HepG2 (cell line): ENCODE results near the gene EFCAB11. TPM values are rescaled to one million over a fixed set of nuclear protein-coding genes. Genes with fewer than 3 reads are reported as not detected.

Experiments used
- ATAC-seq: fragments of 200-7000 bp; cut with Tn5 transposase; 3 replicates; pipeline ENCODE4 v1.9.1; 2020; ENCODE audit warnings: mild to moderate bottlenecking, moderate library complexity
- BruUV-seq: library from RNA; stranded (reverse); fragments of 400-500 nt; replicated peaks from 2 replicates; lab custom pipeline; 2021; lab: Mats Ljungman, UMichigan
- CTCF ChIA-PET: fragments of 300-600 bp; formaldehyde crosslinking; extraction: SDS; loops from one replicate; lab custom pipeline; 2021; ENCODE audit warnings: low total read pairs, inconsistent platforms, low intra/inter-chr PET ratio; lab: Yijun Ruan, JAX
- POLR2A ChIA-PET: fragments of 350-600 bp; sonication (Branson Sonifier 250); formaldehyde crosslinking; loops from one replicate; lab custom pipeline; 2020; ENCODE audit warnings: antibody characterized with exemption, inconsistent platforms; lab: Yijun Ruan, JAX
- DNase-seq: peaks from one replicate; pipeline ENCODE4 v3.0.0-alpha.2; 2015; ENCODE audit warnings: low spot score
- FAIRE-seq: peaks from 3 replicates; lab custom pipeline; 2011; peaks lifted over from hg19 to GRCh38; lab: Jason Lieb, UNC
- H2AFZ ChIP-seq: one replicate; pipeline ENCODE4 v1.6.1; 2011; ENCODE audit warnings: low read length, inconsistent platforms
- H3K27ac ChIP-seq: fragments of 300-600 bp; 3 replicates; pipeline ENCODE4 v1.8.0; 2011; ENCODE audit warnings: mixed run types, mild to moderate bottlenecking, mixed read lengths, low read length, inconsistent platforms; ENCODE audit not compliant: insufficient read depth; ENCODE audit errors: extremely low read length
- H3K27me3 ChIP-seq, 2 experiments: fragments of 200-600 bp in 1 of 2; 2 replicates in 1 of 2; 3 replicates in 1 of 2; pipeline versions ENCODE4 v1.6.0 to v1.8.0; 2011; ENCODE audit warnings: low read length in 2 of 2, mild to moderate bottlenecking in 2 of 2, moderate library complexity in 2 of 2, inconsistent platforms in 1 of 2; ENCODE audit not compliant: insufficient read depth in 2 of 2, control insufficient read depth in 1 of 2
- H3K36me3 ChIP-seq, 2 experiments: fragments of 200-600 bp in 1 of 2; replicated peaks in 1 of 2; 2 replicates in 1 of 2; 3 replicates in 1 of 2; pipeline versions ENCODE4 v1.5.1 to v1.8.0; 2011; ENCODE audit warnings: low read length in 2 of 2, inconsistent platforms in 1 of 2; ENCODE audit not compliant: insufficient read depth in 2 of 2, control insufficient read depth in 1 of 2
- H3K4me1 ChIP-seq: 2 replicates; pipeline ENCODE4 v1.5.1; 2012; ENCODE audit warnings: low read length, inconsistent platforms; ENCODE audit not compliant: insufficient read depth
- H3K4me2 ChIP-seq: 2 replicates; pipeline ENCODE4 v1.6.0; 2011; ENCODE audit warnings: low read depth, low read length, inconsistent platforms
- H3K4me3 ChIP-seq, 3 experiments: fragments of 200-600 bp in 1 of 3; sonication (generic), shearing (Covaris generic) in 1 of 3; replicated peaks in 1 of 3; 2 replicates each; pipeline ENCODE4 v1.5.1; 2011 to 2016; ENCODE audit warnings: low read length in 3 of 3, inconsistent platforms in 2 of 3, low read depth in 2 of 3, mild to moderate bottlenecking in 2 of 3, control low read depth in 1 of 3, mixed read lengths in 1 of 3; ENCODE audit not compliant: insufficient read depth in 1 of 3
- H3K79me2 ChIP-seq: one replicate; pipeline ENCODE4 v1.6.1; 2011; ENCODE audit warnings: low read length, inconsistent platforms; ENCODE audit not compliant: insufficient read depth
- H3K9ac ChIP-seq: 2 replicates; pipeline ENCODE4 v1.6.0; 2011; ENCODE audit warnings: mild to moderate bottlenecking, low read depth, low read length, inconsistent platforms; ENCODE audit not compliant: insufficient read depth
- H3K9me3 ChIP-seq: 2 replicates; pipeline ENCODE4 v1.5.1; 2012; ENCODE audit warnings: mild to moderate bottlenecking, low read length
- H4K20me1 ChIP-seq: 2 replicates; pipeline ENCODE4 v1.6.0; 2011; ENCODE audit warnings: inconsistent platforms, mild to moderate bottlenecking, low read length, moderate library complexity; ENCODE audit not compliant: insufficient read depth
- DNMT1 ChIP-seq: sonication (generic); formaldehyde crosslinking; IDR thresholded peaks from 2 replicates; pipeline ENCODE4 v1.5.1; 2020; ENCODE audit warnings: mild to moderate bottlenecking, missing genetic modification reagents
- HNF4G ChIP-seq, 2 experiments: sonication (generic) in 1 of 2; formaldehyde crosslinking in 1 of 2; IDR thresholded peaks; 2 replicates each; pipeline versions ENCODE4 v1.4.0 to v1.6.1; 2011 to 2020; ENCODE audit warnings: borderline replicate concordance in 2 of 2, low read depth in 2 of 2, mild to moderate bottlenecking in 2 of 2, low read length in 1 of 2, missing genetic modification reagents in 1 of 2, moderate library complexity in 1 of 2
- HNRNPK ChIP-seq: fragments of 200-400 bp; formaldehyde crosslinking; IDR thresholded peaks from 2 replicates; pipeline ENCODE4 v1.6.1; 2018; ENCODE audit warnings: low read length, low read depth, moderate library complexity, mild to moderate bottlenecking; ENCODE audit not compliant: poor library complexity, severe bottlenecking
- MIER2 ChIP-seq: IDR thresholded peaks from 2 replicates; pipeline ENCODE4 v1.6.1; 2016; ENCODE audit warnings: missing biosample characterization, missing genetic modification reagents
- MTF2 ChIP-seq: sonication (generic); formaldehyde crosslinking; IDR thresholded peaks from 2 replicates; pipeline ENCODE4 v1.5.0; 2020; ENCODE audit warnings: missing genetic modification reagents, borderline replicate concordance
- MYC ChIP-seq: sonication (generic); formaldehyde crosslinking; IDR thresholded peaks from 2 replicates; pipeline ENCODE4 v1.9.0; 2021; ENCODE audit warnings: missing genetic modification reagents, borderline replicate concordance
- STAG1 ChIP-seq: sonication (generic); formaldehyde crosslinking; IDR thresholded peaks from 2 replicates; pipeline ENCODE4 v1.4.0; 2020; ENCODE audit warnings: missing genetic modification reagents
- SUZ12 ChIP-seq: fragments of 150-350 bp; IDR thresholded peaks from 2 replicates; pipeline ENCODE4 v1.6.1; 2014; ENCODE audit warnings: low read depth, low read length
- WGBS: methylation state at CpG from one replicate; pipeline ENCODE4 v1.1.6; 2017; ENCODE audit warnings: low lambda C conversion rate; 5-methylcytosine and 5-hydroxymethylcytosine counted together
- in situ Hi-C: cut with HindIII; loops from 2 replicates; pipeline ENCODE4 v1.10.0; 2017; ENCODE audit warnings: low pct_unique_long_range_greater_than_20kb; ENCODE audit not compliant: extremely low pct_ligation_motif_present
- intact Hi-C: fragments of 100-400 bp; cut with micrococcal nuclease; formaldehyde crosslinking; loops from one replicate; pipeline ENCODE4 v1.10.0; 2022; ENCODE audit not compliant: unreplicated experiment
- polyA plus RNA-seq, 8 experiments: library from polyadenylated mRNA; depleted of rRNA in 3 of 8; stranded (reverse) in 7 of 8; unstranded in 1 of 8; fragments of >200 nt; fragmentation: Illumina TruSeq in 4 of 8; extraction: Trizol in 4 of 8; gene quantifications; 2 replicates each; pipeline versions ENCODE4 v1.2.1 to v1.2.3, GENCODE V29; 2011 to 2016; ENCODE audit warnings: low read depth in 4 of 8, missing spikeins in 1 of 8, mixed read lengths in 1 of 8; ENCODE audit not compliant: insufficient read depth in 1 of 8
- total RNA-seq, 5 experiments: library from RNA; depleted of rRNA; stranded (reverse); fragments of >200 nt; fragmentation: Illumina TruSeq; extraction: Trizol; gene quantifications; 2 replicates each; pipeline ENCODE4 v1.2.3, GENCODE V29; 2016; ENCODE audit warnings: low read depth in 1 of 5
- TF ChIP-seq, protein P1 (sequence below): sonication (generic); formaldehyde crosslinking; IDR thresholded peaks from 2 replicates; pipeline ENCODE4 v1.8.1; 2023; ENCODE audit warnings: mild to moderate bottlenecking, missing genetic modification reagents, borderline replicate concordance
- TF ChIP-seq, protein P2 (sequence below): sonication (generic); formaldehyde crosslinking; IDR thresholded peaks from 2 replicates; pipeline ENCODE4 v1.5.0; 2020; ENCODE audit warnings: mild to moderate bottlenecking, missing genetic modification reagents, moderate library complexity
- TF ChIP-seq, protein P3 (sequence below): sonication (generic); formaldehyde crosslinking; IDR thresholded peaks from 2 replicates; pipeline ENCODE4 v1.4.0; 2020; ENCODE audit warnings: missing genetic modification reagents

EFCAB11 gene
- total and polyA plus RNA-seq, 2 of the 13 experiments (the other 11 are each of a cell fraction or from before 2014, with no cell fraction given) = 8.2 to 31.5 TPM

DNA sequence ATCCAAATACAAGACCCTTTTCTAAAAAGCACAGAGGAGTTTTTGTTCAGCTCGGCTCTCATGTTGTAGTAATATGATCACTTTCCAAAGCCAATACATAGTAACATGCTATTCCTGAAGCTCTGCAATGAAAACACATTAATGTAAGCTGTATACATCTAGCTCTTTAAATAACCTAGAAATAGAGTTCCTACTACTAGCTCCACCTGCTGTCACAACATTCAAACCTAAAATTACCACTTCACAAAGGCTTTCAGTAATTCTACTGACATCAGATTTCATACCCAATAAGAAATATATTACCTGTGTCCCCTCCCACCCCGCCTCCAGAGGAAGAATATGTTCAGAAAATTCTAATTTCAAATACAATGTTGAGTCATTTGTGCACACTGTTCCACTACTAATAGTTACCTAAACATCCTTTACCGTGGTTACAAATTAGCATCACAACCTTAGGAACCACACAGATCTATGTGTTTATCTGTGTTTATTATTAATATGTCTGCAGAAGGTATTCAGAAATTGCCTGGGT, 17.8 kb downstream of the EFCAB11 start:
- Histone ChIP-seq H3K27ac (no peak overlapping the region), H3K36me3 (peaks cover 2 to 4% of the 10 kb centered on the region in 2 experiments; a peak in 3 of 5 replicates), H2AFZ (no peak overlapping the region), H3K4me3 (no peak overlapping the region), H3K4me1 (no peaks in the 10 kb centered on the region), H3K27me3 (no peaks in the 10 kb centered on the region), H4K20me1 (no peaks in the 10 kb centered on the region), H3K9me3 (no peaks in the 10 kb centered on the region), H3K4me2 (no peak overlapping the region), H3K9ac (no peak overlapping the region), H3K79me2 (no peaks in the 10 kb centered on the region)
- no peak for TF ChIP-seq MYC (CRISPR knock-in tag)
- TF ChIP-seq, protein P1, sequence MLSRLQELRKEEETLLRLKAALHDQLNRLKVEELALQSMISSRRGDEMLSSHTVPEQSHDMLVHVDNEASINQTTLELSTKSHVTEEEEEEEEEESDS (CRISPR knock-in tag) = no peak
- no peak for TF ChIP-seq MIER2 (CRISPR knock-in tag)
- TF ChIP-seq HNRNPK = no peak
- TF ChIP-seq, protein P2, sequence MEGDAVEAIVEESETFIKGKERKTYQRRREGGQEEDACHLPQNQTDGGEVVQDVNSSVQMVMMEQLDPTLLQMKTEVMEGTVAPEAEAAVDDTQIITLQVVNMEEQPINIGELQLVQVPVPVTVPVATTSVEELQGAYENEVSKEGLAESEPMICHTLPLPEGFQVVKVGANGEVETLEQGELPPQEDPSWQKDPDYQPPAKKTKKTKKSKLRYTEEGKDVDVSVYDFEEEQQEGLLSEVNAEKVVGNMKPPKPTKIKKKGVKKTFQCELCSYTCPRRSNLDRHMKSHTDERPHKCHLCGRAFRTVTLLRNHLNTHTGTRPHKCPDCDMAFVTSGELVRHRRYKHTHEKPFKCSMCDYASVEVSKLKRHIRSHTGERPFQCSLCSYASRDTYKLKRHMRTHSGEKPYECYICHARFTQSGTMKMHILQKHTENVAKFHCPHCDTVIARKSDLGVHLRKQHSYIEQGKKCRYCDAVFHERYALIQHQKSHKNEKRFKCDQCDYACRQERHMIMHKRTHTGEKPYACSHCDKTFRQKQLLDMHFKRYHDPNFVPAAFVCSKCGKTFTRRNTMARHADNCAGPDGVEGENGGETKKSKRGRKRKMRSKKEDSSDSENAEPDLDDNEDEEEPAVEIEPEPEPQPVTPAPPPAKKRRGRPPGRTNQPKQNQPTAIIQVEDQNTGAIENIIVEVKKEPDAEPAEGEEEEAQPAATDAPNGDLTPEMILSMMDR (CRISPR knock-in tag) = 0 out of 2 replicates have a peak, but pooled peaks have one; percentile 10
- TF ChIP-seq, protein P3, sequence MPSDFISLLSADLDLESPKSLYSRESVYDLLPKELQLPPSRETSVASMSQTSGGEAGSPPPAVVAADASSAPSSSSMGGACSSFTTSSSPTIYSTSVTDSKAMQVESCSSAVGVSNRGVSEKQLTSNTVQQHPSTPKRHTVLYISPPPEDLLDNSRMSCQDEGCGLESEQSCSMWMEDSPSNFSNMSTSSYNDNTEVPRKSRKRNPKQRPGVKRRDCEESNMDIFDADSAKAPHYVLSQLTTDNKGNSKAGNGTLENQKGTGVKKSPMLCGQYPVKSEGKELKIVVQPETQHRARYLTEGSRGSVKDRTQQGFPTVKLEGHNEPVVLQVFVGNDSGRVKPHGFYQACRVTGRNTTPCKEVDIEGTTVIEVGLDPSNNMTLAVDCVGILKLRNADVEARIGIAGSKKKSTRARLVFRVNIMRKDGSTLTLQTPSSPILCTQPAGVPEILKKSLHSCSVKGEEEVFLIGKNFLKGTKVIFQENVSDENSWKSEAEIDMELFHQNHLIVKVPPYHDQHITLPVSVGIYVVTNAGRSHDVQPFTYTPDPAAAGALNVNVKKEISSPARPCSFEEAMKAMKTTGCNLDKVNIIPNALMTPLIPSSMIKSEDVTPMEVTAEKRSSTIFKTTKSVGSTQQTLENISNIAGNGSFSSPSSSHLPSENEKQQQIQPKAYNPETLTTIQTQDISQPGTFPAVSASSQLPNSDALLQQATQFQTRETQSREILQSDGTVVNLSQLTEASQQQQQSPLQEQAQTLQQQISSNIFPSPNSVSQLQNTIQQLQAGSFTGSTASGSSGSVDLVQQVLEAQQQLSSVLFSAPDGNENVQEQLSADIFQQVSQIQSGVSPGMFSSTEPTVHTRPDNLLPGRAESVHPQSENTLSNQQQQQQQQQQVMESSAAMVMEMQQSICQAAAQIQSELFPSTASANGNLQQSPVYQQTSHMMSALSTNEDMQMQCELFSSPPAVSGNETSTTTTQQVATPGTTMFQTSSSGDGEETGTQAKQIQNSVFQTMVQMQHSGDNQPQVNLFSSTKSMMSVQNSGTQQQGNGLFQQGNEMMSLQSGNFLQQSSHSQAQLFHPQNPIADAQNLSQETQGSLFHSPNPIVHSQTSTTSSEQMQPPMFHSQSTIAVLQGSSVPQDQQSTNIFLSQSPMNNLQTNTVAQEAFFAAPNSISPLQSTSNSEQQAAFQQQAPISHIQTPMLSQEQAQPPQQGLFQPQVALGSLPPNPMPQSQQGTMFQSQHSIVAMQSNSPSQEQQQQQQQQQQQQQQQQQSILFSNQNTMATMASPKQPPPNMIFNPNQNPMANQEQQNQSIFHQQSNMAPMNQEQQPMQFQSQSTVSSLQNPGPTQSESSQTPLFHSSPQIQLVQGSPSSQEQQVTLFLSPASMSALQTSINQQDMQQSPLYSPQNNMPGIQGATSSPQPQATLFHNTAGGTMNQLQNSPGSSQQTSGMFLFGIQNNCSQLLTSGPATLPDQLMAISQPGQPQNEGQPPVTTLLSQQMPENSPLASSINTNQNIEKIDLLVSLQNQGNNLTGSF (CRISPR knock-in tag) = no peak
- peak; percentile 20; the same call in 1 of the 2 replicates for TF ChIP-seq STAG1
- no peak for TF ChIP-seq HNF4G (IDR thresholded peaks at IDR 0.05; ENCODE audit: borderline replicate concordance, low read depth, low read length)
- TF ChIP-seq HNF4G (CRISPR knock-in tag; IDR thresholded peaks at IDR 0.05; ENCODE audit: borderline replicate concordance, low read depth) = no peak
- no peak for TF ChIP-seq MTF2 (CRISPR knock-in tag)
- TF ChIP-seq SUZ12 = no peak
- no peak for TF ChIP-seq DNMT1 (CRISPR knock-in tag)
- WGBS = 94% methylated on average over 3 of the region's 3 CpGs
- BruUV-seq = no TSS peak
- FAIRE-seq = no peak
- ATAC-seq = no peak
- no peak for DNase-seq
- intact Hi-C loops = no loop called here
- POLR2A ChIA-PET = no interaction called here
- in situ Hi-C loops = no loop called here
- CTCF ChIA-PET = no interaction called here
